ENCODE data around the gene TSPOAP1.
A peak's percentile ranks its signal among the peaks of the same experiment; 100 is the strongest.

Gene TSPOAP1

DNA sequence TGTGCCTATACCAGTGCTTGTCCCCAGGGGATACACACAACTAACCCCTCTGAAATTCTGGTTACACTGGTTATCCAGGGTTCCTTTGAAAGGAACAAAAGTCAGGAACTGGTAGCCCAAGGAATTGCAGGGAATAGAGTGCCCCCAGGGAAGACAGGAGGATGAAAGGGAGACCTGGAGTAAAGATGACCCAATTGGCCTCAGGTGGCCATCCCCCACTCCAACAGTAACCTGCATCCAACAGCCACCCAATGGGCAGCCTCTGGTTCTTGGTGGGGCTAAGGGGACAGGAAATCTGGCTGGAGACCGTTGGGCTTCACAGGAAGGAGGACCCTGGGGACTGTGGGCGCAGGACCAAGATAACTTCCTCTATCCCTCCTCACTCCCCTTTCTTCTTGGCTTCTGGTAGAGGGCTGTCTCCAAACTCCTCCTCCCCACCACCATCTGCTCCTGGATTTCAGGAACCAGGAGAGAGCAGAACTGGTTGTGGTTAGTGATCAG is 47.0 kb downstream of the TSPOAP1 start:
- DNase-seq (ENCODE audit: insufficient read length, low spot score) (no peak), FAIRE-seq (no peak)

DNA sequence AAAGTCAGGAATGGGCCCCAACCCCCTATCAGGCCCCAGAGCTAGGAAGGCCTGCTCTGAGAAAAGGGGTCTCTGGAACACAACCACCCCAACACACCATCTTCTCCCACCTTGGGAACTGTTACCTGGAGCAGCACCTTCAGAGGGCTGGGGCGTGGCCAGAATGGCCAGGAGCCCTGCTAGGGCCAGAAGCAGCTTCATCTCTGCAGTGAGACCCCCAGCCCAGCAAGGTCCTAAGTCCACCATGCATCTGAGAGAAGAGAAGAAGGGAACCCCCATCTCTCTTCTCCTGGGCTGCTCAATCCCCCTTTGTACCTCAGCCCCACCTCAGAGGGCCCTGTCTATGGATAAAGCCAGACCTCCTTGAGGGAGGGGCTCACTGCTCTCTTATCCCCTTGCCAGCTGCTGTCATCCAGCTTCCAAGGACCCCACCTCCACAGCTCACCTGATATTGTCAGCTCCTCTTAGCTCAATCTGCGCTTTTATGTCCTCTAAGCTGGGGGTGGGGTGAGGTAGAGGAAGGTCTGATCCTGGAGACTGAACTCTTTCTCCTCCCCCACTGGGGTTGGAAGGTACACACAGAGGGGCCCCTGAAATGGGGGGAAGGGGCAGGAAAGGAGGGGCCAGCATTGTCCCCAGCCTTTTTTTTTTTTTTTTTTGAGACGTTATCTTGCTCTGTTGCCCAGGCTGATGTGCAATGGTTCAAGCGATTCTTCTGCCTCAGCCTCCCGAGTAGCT is 47.9 kb downstream of the TSPOAP1 start, which contains the start of gene MPO:
Gene MPO, minus strand, starts transcription at position 456 of the 738 bp plus-strand sequence. Its CDS starts 177 bp downstream, at position 279.
- no peak for FAIRE-seq
- no peak for DNase-seq (ENCODE audit: insufficient read length, low spot score)

DNA sequence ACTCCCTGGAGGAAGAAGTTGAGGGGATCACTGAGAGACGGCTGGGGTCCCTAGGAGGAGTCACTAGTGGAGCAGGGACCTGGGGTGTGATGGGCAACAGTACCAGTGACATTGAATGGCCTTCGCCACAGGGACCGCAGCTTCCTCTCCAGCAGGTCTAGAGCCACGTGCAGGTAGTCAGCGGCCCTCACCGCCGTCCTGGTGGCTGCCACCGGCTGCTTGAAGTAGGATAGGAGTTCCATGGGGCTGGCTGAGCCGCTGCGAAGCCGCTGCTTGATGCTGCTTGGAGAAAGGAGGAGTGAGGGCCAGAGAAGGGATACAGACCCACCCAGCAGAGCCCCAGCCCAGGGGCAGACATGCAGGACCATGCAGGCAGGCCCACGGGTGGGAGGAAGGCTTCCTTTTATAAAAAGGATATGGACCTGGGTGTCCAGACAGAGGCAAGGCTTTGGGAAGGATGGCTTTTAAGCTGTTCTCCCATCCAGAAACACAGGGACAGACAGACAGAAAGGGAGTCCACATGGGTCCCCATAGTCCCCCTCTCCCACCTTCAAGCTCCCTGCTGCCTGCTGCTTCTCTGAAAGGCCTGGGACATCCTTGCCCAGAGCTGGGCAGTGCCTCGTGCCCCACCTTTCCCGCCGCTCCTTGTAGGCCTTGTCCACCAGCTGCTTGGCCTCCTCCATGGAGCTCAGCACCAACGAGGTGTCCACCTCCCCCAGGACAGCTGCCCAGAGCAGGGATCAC is 48.7 kb downstream of the TSPOAP1 start:
- FAIRE-seq = no peak
- DNase-seq (ENCODE audit: insufficient read length, low spot score) = no peak

DNA sequence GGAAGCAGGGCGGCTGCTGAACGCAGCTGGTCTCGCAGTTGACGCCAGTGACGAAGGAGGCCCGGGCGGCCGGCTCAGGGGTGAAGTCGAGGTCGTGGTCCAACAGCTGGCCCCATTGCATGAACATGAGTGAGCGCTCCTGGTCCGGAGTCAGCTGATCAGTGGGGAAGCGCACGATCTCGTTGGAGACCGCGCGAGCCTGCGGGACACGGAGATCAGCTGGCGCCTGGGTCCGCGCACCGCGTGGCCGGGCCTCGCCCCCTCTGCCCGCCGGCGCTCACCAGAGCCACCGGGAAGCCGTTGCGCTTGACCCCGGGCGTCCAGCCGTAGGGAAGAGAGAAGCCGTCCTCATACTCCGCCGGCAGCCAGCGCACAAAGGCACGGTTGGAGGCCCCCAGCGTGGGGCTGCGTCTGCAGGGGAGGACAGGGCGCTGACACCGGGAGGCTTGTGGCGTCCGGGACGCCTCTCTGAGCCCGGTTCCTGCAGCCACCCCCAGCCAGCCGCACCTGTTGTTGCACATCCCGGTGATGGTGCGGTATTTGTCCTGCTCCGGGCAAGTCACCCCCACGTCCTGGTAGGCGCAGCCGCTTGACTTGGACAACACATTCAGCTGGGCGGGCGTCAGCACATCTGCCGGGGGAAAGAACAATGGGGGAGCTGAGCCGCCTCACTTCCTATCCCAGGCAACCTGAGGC is 49.4 kb downstream of the TSPOAP1 start:
- FAIRE-seq (no peak), DNase-seq (ENCODE audit: insufficient read length, low spot score) (no peak)

DNA sequence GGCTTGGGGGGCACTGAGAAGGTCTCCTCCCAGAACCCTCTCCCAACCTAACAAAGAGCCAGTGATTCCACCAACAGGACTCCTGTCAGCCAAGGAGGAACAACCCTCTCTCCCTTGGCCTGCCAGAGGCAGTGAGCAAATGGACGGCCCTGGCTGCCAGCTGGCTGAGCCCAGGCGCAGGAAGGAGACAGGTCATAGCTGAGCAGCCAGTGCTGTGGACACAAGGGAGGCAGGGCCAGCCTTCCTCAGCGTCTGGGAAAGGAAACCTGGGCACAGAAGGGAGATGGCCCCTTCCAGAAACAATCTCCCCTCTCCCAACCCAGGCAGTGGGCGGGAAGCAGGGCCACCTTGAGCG is 50.0 kb downstream of the TSPOAP1 start:
- DNase-seq (ENCODE audit: insufficient read length, low spot score) (no peak), FAIRE-seq (no peak)

DNA sequence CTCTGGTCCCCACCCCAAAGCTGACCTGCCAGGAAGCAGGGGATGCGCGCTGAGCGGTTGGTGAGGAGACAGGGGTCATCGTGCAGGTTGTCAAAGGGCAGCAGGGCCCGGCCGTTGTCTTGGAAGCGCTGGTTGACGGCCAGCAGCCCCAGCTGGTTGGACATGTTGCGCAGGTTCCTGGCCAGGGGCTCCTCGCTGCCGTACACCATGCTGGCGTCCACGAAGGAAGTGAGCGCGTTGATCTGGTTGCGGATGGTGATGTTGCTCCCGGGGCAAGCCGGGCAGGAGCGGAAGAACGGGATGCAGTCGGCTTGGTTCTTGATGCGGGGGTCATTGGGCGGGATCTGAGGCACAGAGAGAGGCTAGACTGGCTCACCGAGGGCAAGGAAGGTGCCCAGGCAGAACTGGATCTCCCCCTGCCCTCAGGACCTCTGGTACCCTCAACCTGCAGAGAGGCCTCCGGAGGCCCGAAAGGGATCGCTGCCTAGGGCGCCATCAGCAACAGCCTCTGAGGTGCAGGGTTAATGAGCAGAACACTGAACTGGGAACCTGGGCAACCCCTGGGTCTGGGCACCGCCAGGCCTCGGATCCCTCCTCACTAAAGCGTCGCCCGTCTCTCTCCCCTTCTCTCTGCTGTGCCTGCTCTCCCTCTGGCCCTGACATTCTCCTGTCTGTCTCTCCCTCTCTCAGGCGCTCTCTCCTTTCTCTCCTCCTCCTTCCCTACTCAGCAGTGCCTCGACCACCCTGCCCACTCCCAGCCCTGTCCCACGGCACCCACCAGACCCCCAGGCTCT is 50.6 kb downstream of the TSPOAP1 start:
- FAIRE-seq = no peak
- no peak for DNase-seq (ENCODE audit: insufficient read length, low spot score)

DNA sequence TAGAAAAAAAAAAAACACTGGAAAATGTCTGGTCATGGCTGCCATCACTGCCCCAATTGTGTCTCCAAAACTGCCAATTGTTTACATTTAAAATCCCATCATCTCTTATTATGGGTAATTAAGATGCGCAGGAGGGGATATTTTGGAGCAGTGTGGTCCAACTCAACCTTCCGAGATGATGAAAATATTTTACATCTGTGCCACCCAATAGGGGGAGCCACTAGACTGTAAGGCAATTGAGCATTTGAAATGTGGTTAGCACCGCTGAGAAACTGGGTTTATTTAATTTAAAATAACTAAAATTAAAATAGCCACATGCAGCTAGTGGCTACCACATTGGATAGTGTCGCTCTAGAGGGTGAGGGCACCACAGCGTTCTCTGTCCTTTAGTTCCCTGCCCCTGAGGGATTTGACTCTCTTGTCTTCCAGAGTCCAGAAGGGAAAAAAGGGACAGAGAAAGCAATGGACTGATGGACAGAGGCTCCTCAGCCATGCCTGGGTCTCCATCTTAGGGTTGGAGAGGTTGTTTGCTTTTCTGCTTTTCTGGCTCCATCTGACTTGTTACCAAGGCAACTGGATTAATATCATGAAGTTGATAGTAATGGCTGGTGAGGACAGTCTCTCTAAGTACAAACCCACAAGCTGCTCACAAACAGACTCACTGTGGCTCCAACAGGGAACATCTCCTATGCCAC is 51.3 kb downstream of the TSPOAP1 start:
- peak; percentile 44 for FAIRE-seq

DNA sequence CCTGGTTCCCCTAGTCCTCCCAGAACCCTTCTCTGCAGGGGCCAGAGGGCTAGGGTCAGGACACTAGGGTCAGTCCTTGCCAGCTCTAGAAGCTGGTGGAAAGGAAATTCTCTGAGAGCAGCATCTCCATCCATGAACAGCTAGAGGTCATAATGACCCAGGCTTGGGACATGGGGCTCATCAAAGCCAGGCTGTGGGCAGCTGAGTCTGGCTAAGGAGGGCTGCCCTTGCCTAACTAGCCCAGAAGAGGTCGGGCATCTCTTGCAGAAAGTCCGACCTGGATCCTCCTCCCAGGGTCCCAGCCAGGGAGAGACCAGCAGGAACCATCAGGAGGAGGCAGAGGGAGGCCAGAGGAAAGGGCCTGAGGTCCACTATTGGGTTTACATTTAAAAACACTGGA is 52.2 kb downstream of the TSPOAP1 start:
- no peak for DNase-seq (ENCODE audit: insufficient read length, low spot score)
- no peak for FAIRE-seq

More for the DNA sequence above, 51.3 kb downstream of the TSPOAP1 start:
- no peak for DNase-seq (ENCODE audit: insufficient read length, low spot score)

DNA sequence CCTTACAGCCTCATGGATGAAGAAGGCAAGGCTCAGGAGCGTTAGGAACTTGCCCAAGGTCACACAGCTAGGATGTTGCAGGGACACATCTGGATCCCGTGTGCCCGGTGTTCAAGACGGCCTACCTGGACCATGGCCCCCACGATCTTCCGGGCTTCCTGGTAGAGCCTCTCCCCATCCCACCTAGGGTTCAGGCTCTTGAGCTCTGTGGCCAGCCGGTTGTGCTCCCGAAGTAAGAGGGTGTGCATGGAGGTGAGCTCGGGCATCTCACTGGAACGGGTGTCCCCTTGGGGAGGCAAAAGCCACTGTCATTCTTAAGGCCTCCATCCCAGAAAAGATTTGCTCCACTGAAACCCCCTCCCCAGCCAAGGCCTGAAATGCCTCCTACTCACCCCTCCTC is 53.2 kb downstream of the TSPOAP1 start:
- FAIRE-seq = no peak
- no peak for DNase-seq (ENCODE audit: insufficient read length, low spot score)

DNA sequence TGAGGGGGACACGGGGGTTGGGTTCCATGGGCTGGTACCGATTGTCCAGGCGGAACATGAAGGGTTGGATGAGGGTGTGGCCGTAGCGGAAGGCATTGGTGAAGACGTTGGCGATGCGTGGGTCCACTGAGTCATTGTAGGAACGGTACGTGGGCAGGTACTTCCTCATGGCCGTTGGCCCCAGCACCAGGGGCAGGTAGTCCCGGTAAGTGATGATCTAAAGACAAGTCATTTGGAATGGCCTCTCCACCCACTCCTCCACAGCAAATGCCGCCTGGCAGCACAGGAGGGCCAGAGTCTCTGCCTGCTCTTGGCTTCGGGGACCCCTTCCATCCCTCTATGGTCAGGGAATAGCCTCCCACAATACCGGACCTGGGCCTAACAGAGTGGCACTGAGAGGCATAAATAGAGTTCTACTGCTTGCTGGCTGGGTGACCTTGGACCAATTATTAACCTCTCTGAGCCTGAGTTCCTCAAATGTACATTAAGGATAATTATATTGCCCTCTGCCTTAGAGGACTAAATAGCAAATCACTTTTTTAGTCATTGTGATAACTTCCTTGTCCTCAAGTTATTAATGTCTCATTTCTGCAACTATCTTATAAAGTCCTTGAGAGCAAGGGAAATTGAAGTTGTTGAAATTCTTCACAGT is 55.0 kb downstream of the TSPOAP1 start:
- peak; percentile 79 for FAIRE-seq
- no peak for DNase-seq (ENCODE audit: insufficient read length, low spot score)

DNA sequence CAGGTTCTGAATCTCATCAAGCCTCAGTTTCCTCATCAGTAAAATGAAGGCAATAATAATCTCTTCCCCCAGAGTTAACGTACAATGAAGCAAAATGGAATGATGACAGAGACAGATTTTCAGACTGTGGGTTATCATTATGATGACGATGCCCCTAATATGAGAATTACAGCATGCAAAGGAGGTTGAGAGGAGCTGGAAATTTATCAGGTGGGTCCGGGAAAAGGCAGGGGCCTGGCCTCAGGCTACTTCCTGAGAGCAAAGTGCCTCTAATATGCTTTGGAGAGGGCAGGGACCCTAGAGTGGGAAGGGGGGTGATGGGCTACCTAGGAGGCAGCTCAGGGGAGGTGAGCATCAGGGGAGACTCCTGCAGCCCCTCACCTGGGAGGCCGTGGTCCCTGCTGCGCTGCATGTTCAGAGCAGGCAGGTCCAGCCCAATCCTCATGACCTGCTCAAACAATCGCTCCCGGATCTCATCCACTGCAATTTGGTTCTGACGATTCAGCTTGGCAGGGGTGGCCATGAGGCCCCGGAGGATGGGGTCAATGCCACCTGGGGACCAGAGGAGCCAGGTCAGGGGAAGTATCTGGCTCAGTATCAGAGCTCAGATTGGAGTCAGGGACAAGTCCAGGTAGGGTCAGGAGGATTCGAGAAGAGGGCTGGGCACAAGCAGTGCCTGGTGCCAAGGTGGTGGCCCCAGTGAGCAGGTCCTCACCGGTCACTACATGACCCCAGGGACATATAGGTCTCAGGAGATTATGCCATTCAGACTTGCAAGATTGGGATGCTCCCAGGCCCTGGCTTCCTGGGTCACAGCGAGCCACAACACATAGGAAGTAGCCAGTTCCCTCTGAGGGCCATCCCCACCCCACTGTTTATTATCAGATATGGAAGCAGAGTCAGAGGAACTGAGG is 56.0 kb downstream of the TSPOAP1 start:
- DNase-seq (ENCODE audit: insufficient read length, low spot score) = no peak
- no peak for FAIRE-seq

DNA sequence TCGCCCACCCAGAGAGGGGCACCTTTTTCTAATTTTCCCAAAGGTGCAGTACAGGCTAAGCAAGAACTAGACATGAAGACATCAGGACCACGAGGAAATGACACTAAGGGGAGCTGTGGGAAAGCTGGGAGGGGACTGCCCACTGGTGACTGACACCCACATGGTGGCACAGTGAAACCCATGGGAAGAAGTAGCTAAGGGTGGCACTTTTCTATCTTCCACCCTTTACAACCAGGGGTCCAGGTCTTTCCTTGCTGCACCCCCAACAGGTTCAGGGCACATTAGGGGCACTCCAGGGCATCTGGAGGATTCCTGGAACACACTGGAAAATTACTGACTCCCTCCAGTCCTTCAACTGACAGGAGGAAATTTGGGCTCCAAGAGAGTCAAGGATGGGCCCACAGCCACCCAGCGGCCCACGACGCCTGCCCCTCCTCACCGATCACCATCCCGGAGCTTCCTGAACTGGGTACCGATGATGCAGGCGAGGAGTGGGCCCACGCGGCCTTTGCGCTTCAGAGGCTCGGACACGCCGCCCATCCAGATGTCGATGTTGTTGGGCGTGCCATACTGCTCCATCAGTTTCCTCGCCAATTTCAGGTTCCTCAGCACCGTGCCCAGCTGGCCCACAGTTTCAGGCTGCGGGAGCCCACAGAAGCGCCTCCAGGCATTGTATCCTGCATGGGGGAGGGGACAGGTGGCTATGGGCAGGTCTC is 57.2 kb downstream of the TSPOAP1 start:
- DNase-seq (ENCODE audit: insufficient read length, low spot score) = no peak
- FAIRE-seq = no peak

DNA sequence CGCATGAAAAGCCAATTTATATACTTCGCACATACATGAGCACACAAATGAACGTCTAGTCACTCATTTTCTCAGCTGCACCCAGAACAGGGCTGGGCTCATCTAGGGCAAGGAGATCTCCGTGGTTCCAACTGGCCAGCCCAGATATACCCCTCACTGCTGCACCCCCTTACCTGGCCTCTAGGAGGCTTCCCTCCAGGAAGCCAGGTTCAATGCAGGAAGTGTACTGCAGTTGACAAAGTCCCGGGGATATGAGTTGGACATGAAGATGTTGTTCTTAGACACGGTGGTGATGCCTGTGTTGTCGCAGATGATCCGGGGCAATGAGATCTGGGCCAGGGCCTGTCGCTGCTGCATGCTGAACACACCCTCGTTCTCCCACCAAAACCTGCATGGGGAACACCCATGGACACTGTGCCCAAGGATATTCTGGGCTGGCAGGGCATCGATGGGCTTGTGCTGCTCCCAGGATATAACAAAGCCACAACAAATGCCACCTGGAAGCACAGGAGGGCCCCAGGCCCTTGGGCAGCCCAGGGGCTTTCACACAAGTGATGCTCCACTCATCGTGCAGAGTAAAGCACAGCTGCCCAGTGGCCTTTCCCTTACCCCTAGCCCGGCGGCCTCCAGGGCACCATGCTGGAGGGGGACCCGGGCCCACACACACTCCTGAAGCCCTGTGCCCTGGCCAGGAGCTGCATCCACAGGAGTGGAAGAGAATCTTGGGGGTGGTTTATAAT is 57.9 kb downstream of the TSPOAP1 start:
- no peak for FAIRE-seq
- no peak for DNase-seq (ENCODE audit: insufficient read length, low spot score)

DNA sequence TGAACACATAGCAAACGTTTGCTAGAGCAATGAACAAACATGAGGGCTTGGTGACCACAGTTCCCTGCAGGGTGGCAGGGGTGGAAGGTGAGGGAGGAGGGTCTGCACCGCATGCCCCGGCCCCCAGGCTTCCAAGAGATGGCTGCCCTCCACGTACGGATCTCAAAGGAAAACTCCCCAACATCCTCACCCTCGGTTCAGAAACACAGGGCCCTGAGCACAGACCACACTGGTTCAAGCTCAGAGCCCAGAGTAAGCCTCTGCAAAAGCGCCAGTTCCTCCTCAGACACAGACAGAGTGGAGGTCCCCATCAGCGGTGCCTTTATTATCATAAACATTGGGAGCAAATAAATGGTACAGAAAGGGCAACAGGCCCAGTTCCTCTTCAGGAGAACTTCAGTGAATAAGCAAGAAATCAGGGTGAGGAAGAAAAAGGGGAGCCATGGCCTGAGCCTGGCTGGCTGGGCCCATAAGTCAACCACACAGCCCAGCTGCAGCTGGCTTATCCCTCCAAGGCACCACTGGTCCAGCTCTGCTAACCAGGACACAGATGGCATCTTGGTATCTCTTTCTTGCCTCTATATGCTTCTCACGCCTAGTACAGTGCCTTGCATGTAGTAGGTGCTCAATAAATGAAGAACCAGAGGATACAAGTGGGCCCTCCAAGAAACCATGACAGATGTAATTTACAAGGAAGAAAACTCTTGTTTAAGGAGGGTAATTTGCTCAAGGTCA is 58.9 kb downstream of the TSPOAP1 start:
- FAIRE-seq = no peak
- no peak for DNase-seq (ENCODE audit: insufficient read length, low spot score)

DNA sequence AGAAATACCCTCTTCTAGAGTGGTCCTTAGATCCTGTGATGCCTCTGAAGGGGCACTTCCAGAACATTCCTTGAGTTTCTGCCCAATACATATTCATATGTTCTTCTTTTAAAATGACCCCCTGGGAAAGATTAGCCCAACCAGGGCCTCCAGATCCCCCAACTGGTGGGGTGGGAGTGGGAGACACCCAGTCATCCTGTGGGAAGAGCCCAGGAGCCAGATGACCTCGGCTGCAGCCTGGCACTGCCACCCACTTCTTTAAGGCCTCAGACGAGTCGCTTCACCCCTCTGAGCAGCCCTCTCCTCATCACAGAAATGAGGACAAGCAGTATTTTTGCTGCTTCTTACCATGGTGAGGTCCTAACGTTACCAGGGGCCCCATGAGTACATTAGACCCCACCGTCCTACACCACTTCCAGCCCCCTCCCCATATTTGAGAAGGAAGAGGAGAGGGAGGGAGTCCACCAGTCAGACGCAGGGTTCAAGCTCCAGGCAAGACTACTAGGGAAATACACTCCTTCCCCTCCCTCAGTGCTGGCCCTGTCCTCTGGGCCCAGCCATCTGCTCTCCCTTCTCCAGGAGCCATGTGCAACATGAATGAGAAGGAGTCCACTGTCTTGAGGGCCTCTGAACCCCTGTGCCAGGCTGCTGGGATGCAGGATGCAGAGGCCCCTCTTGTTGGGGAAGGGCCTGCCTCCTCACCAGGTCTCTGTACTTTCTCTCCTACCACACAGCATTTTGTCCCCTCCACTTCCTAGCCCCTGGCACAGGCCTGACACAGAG is 59.6 kb downstream of the TSPOAP1 start:
- FAIRE-seq (no peak), DNase-seq (ENCODE audit: insufficient read length, low spot score) (no peak)

DNA sequence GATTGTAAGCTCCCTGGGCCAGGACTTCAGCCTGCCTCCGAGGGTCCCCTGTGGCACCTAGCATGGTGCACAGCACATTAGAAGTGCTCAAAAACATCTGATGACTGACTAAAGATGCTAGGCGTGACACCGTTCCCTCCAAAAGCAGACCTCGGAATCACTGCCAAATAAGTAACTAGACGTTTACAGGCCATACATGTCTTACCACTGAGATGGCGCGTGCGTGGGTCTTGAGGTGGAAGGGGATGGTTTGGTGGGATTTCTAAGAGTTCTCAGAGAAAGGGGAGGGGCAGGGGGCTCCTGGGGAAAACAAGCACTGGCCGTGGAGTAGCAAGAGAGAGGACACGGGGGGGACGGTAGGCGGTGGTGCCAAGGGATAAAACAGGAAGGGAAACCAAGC is 60.3 kb downstream of the TSPOAP1 start:
- DNase-seq (ENCODE audit: insufficient read length, low spot score) = no peak
- no peak for FAIRE-seq
